ENCODE results near the gene ZNF77. TPM values are rescaled to one million over a fixed set of nuclear protein-coding genes. Genes with fewer than 3 reads are reported as not detected.

The ZNF77 gene
- 3.3 and 4.3 TPM in 2 replicates for total RNA-seq

DNA sequence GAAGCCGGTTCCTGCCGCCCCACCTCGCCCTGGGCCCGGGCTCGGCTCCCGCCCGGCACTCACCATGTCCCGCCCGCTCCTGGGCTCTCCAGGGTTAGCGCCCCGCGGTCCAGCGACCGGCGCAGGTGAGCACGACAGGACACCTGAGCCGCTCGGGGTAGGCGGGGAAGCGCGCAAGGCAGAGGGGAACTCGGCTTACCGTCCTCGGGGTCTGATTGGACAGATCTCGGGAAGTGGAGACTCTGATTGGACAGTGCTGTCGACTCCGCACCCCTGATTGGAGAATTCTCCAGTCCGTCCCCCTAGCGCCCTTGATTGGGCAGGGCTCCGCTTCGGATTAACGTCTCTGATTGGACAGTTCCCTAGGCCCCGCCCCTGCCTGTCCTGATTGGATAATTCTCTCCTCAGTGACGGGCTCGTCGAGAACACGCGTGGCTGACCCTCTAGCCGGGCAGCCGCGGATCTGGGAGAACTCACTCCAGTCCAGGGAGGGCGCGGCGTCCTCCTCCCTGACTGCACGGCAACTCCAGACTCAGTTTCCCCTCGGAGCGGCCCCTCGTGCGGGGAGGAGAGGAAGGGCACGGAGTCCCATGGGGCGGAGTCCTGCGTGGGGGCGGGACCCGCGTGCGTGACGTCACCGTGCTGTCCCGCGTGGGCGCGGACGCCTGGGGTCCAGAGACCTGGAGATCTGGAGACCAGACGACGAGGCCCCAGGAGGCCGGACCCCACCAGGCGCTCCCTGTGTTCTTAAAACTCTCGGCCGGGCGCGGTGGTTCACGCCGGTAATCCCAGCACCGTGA, at the start of gene ZNF77:
Gene ZNF77, minus strand, starts transcription at position 197 of the 800 bp plus-strand sequence. Its CDS starts 131 bp downstream, at position 66.

DNA sequence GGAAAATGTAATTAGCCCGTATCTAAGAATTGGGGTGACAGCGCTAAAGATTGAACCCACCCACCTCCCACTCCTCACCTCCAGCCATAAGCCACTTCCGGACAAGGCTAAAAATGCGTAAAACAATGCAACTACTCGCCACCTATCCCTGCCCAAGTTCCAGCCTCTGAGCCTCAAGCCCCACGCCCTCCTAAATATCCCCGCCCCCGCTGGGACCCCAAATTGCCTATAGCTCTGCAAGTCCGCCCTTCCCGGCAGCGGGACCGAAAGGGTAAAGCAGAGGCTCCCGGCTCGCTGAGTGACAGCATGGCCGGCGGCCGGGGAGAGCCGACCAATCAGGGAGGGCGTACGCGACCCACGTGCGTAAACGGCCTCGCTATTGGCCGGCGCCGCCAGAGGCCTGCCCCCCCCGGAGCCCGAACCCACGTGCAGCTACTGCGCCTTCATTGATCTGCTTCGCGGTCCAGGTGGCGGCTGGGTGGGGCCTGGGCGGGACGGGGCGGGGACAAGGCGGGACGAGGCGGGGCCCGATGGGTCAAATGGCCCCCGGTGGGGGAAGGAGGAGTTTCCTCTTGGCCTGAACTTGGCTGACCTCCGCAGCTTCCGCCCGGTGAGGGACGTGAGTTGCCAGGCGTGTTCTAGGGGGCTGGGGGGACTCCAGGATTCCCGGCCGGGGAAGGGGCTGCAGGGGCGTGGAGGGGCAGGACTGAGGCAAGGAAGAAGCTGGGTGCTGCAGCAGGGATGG, 32.4 kb upstream of the ZNF77 start, which contains the start of gene TLE6:
Gene TLE6, plus strand, starts transcription at position 564 of the 745 bp plus-strand sequence. CDS start 670 bp downstream, outside the sequence.

DNA sequence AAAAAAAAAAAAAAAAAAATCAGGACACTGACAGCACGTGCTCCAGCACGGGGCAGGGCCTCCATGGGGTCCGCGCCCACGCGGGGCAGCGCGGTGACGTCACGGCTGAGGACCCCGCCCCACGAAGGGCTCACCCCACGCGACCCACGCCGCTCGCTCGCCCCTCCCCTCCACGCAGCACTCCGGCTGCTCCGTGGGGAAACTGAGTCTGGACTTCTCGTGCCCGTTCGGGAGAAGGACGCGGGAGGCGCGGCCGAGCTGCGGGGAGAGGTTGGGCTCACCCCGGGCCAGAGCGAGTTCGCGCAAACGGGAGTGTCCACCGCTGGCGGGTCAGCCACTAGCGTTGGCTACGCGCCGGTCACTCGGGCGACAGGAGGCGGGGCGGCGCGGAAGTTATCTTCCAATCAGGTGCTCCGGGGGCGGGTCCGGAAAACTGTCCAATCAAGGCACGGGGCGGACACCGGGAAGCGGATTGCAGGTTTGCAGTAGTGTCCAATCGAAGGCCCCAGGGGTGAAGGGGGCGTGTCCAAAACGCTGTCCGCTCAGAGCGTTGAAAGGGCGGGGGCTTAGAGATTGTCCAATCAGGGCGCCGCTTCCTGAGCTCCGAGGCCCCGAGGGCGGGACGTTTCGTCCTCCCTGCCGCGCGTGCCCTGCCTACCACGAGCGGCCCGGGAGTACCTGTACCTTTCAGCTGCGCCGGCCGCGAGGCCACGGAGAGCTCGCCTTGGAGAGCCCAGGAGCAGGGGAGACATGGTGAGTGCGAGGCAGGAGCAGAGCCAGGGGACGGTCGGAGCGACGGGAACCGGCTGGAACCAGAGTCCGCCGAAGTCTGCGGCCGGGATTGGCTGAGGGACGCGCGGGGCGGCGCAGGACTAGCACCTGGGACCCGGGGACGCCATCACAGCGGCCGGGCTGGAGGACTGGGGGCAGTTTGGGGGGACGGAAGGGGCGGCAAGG, 44.2 kb downstream of the ZNF77 start, which contains the start of gene ZNF57:
Gene ZNF57, plus strand, starts transcription at position 633 of the 957 bp plus-strand sequence. Its CDS starts 118 bp downstream, at position 751.

Other genes starting within 250 kb of the ZNF77 start
- gene GNG7, start 242.3 kb downstream of the ZNF77 start, total RNA-seq: 0.17 and 0.47 TPM in 2 replicates
- 2.0 and 7.2 TPM in 2 replicates for gene DIRAS1, start 223.6 kb downstream of the ZNF77 start, total RNA-seq
- gene SLC39A3, start 205.0 kb downstream of the ZNF77 start, total RNA-seq: 21.6 and 30.7 TPM in 2 replicates
- gene SGTA, start 161.7 kb downstream of the ZNF77 start, total RNA-seq: 18.0 and 18.4 TPM in 2 replicates
- 51.5 and 54.9 TPM in 2 replicates for gene THOP1, start 159.5 kb downstream of the ZNF77 start, total RNA-seq
- gene ZNF554, start 125.1 kb downstream of the ZNF77 start, total RNA-seq: 4.0 and 4.1 TPM in 2 replicates
- gene ZNF555, start 103.5 kb downstream of the ZNF77 start, total RNA-seq: 3.8 and 7.3 TPM in 2 replicates
- gene ZNF556, start 77.6 kb downstream of the ZNF77 start, total RNA-seq: 0.09 TPM in 1 of 2 replicates, not detected in the other
- gene ZNF57, start 44.0 kb downstream of the ZNF77 start, total RNA-seq: 3.5 TPM in 2 replicates
- 0.63 and 0.94 TPM in 2 replicates for gene TLE6, start 32.6 kb upstream of the ZNF77 start, total RNA-seq
- gene TLE2, start 84.3 kb upstream of the ZNF77 start, total RNA-seq: 1.6 and 4.3 TPM in 2 replicates
- gene TLE5, start 117.5 kb upstream of the ZNF77 start, total RNA-seq: 118 and 134 TPM in 2 replicates
- 35.8 and 45.3 TPM in 2 replicates for gene GNA11, start 149.4 kb upstream of the ZNF77 start, total RNA-seq
- under 0.01 and 0.09 TPM in 2 replicates for gene GNA15, start 191.1 kb upstream of the ZNF77 start, total RNA-seq
- not detected in 2 replicates for gene S1PR4, start 233.8 kb upstream of the ZNF77 start, total RNA-seq
- gene NCLN, start 241.0 kb upstream of the ZNF77 start, total RNA-seq: 27.6 and 32.8 TPM in 2 replicates

Data from bronchial smooth muscle cell (primary cell).